Calu3 (cell line): ENCODE results near the gene LOXHD1. TPM values are rescaled to one million over a fixed set of nuclear protein-coding genes. Genes with fewer than 3 reads are reported as not detected.

Experiments used
- BruUV-seq: library from RNA; stranded (reverse); fragments of 400-500 nt; replicated peaks from 2 replicates; lab custom pipeline; 2021; lab: Mats Ljungman, UMichigan
- CTCF ChIA-PET: fragments of 300-600 bp; sonication (Branson Sonifier 250); formaldehyde crosslinking; loops from one replicate; lab custom pipeline; 2022; ENCODE audit warnings: antibody characterized with exemption; lab: Charles Lee
- DNase-seq: peaks from one replicate; pipeline ENCODE4 v3.0.0; 2022
- H3K27ac Mint-ChIP-seq: one replicate; pipeline ENCODE4 v1.8.0; 2022; ENCODE audit warnings: mixed read lengths; ENCODE audit not compliant: unreplicated experiment
- H3K27me3 Mint-ChIP-seq: one replicate; pipeline ENCODE4 v1.8.0; 2022; ENCODE audit warnings: mixed read lengths; ENCODE audit not compliant: unreplicated experiment
- H3K36me3 Mint-ChIP-seq: one replicate; pipeline ENCODE4 v1.8.0; 2022; ENCODE audit warnings: mild to moderate bottlenecking, moderate library complexity, mixed read lengths; ENCODE audit not compliant: insufficient read depth, unreplicated experiment
- H3K4me1 Mint-ChIP-seq: one replicate; pipeline ENCODE4 v1.8.0; 2022; ENCODE audit warnings: mild to moderate bottlenecking, low read depth, mixed read lengths; ENCODE audit not compliant: unreplicated experiment
- H3K4me3 Mint-ChIP-seq: one replicate; pipeline ENCODE4 v1.8.0; 2022; ENCODE audit warnings: mild to moderate bottlenecking, low read depth, moderate library complexity, mixed read lengths; ENCODE audit not compliant: unreplicated experiment
- H3K9me3 Mint-ChIP-seq: one replicate; pipeline ENCODE4 v1.8.0; 2022; ENCODE audit warnings: low read depth, mixed read lengths; ENCODE audit not compliant: unreplicated experiment
- intact Hi-C: fragments of 100-400 bp; cut with micrococcal nuclease; formaldehyde crosslinking; loops from one replicate; pipeline ENCODE4 v1.10.0; 2022; ENCODE audit not compliant: unreplicated experiment
- total RNA-seq: library from RNA; stranded (reverse); gene quantifications from 2 replicates; pipeline ENCODE4 v1.2.3, GENCODE V29; 2022
- TF ChIP-seq, protein P1 (sequence below): fragments of 200-600 bp; IDR thresholded peaks from one replicate; pipeline ENCODE4 v1.8.0; 2022; ENCODE audit warnings: antibody characterized with exemption; ENCODE audit not compliant: unreplicated experiment

Gene LOXHD1
- total RNA-seq, 1 experiment from 2014 or later = not detected

DNA sequence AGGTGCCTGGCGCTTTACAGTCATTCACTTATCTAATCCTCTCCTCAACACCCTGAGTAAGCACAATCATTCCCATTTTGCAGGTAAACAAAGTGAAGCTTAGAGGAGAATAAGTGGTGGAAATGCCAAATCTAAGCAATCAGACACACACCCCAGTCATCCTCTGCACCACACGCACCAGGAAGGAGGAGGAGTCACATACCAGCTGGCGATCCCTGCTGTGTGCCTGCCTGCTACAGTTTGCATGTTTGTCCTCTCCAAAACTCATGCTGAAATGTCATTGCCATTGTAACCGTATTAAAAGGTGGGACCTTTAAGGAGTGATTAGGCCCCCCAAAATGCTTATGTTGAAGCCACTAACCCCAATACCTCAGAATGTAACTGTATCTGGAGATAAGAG, 93.7 kb downstream of the LOXHD1 start:
- Mint-ChIP-seq H3K27me3 (peaks cover 100% of the 10 kb centered on the region), H3K36me3 (no peaks in the 10 kb centered on the region), H3K4me3 (no peak overlapping the region), H3K27ac (no peak overlapping the region), H3K9me3 (no peaks in the 10 kb centered on the region), H3K4me1 (no peaks in the 10 kb centered on the region)
- CTCF ChIA-PET = interaction anchor here (1.2 kb wide), 1 partner anchor 95 kb away, joined by 3 read pairs; no protein-coding TSS in a partner anchor
- no TSS peak for BruUV-seq
- no peak for DNase-seq
- TF ChIP-seq, protein P1, sequence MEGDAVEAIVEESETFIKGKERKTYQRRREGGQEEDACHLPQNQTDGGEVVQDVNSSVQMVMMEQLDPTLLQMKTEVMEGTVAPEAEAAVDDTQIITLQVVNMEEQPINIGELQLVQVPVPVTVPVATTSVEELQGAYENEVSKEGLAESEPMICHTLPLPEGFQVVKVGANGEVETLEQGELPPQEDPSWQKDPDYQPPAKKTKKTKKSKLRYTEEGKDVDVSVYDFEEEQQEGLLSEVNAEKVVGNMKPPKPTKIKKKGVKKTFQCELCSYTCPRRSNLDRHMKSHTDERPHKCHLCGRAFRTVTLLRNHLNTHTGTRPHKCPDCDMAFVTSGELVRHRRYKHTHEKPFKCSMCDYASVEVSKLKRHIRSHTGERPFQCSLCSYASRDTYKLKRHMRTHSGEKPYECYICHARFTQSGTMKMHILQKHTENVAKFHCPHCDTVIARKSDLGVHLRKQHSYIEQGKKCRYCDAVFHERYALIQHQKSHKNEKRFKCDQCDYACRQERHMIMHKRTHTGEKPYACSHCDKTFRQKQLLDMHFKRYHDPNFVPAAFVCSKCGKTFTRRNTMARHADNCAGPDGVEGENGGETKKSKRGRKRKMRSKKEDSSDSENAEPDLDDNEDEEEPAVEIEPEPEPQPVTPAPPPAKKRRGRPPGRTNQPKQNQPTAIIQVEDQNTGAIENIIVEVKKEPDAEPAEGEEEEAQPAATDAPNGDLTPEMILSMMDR = no peak
- intact Hi-C loops = no loop called here

DNA sequence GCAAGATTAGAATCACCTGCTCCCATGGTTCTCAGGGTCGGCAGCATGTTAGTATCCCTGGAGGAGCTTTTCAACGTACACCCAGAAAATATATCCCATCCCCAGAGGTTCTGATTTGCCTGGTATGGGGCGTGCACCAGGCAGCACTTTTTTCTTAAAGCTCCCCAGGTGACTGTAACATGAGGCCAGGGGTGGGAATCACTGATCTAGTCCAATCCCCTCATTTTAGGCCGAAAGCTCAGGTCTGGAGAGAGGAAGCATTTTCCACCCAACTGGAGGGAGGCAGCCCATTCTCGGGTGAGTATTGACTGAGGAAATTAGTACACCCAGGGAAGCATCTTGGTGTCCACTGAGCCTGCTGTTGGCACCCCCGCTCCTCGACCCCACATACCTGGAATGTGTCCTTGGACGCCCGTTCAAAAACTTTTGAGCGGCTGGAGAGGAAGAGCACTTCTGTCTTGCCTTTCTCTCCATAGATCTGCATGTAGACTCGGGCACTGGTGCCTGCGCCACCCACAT, 94.3 kb downstream of the LOXHD1 start:
- H3K27me3 Mint-ChIP-seq = peaks cover 100% of the 10 kb centered on the region
- H3K4me1 Mint-ChIP-seq = no peaks in the 10 kb centered on the region
- no TSS peak for BruUV-seq
- no peak overlapping the region for H3K4me3 Mint-ChIP-seq
- DNase-seq = no peak
- TF ChIP-seq, protein P1 = no peak
- H3K27ac Mint-ChIP-seq = no peak overlapping the region
- intact Hi-C loops = no loop called here
- CTCF ChIA-PET = no interaction called here
- no peaks in the 10 kb centered on the region for H3K9me3 Mint-ChIP-seq
- H3K36me3 Mint-ChIP-seq = no peaks in the 10 kb centered on the region

DNA sequence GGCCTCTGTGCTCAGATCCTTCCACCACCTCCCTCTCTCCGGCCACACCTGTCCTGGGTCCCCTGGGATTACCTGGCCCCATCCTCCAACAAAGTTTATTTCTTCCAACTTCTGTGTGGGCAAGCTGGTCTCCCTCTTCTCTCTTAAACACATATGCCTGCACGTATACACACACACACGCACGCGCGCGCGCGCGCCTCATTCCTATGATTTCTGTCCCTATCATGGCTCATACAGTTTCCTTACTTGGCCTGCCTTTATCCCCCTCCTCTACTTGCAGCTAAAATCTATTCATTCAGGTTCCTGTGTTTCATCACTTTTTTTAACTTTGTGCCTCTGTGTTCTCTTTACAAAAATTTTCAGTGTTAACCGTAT, 96.4 kb downstream of the LOXHD1 start:
- DNase-seq = no peak
- Mint-ChIP-seq H3K9me3 (no peaks in the 10 kb centered on the region), H3K27ac (no peak overlapping the region), H3K4me3 (no peak overlapping the region), H3K36me3 (no peaks in the 10 kb centered on the region), H3K27me3 (peaks cover 88% of the 10 kb centered on the region), H3K4me1 (no peaks in the 10 kb centered on the region)
- CTCF ChIA-PET = no interaction called here
- TF ChIP-seq, protein P1 = no peak
- intact Hi-C loops = no loop called here
- no TSS peak for BruUV-seq

- CTCF ChIA-PET = no interaction called here
- Mint-ChIP-seq H3K9me3 (no peaks in the 10 kb centered on the region), H3K4me1 (no peaks in the 10 kb centered on the region), H3K27ac (no peak overlapping the region), H3K27me3 (peaks cover 83% of the 10 kb centered on the region), H3K36me3 (no peaks in the 10 kb centered on the region), H3K4me3 (no peak overlapping the region)
- intact Hi-C loops = no loop called here
- BruUV-seq = no TSS peak
- DNase-seq = no peak
- TF ChIP-seq, protein P1 = no peak
These were observed 96.9 kb downstream of the LOXHD1 start for GRCh38 chr18:46559946-46560670.
